ENCODE data around the gene FAM120B.

The FAM120B gene

GRCh38 chr6:170440437-170440836 is 133.9 kb downstream of the FAM120B start:
- DNase-seq (ENCODE audit: low read depth in 2 of 3, low spot score in 2 of 3), result no peak

DNA sequence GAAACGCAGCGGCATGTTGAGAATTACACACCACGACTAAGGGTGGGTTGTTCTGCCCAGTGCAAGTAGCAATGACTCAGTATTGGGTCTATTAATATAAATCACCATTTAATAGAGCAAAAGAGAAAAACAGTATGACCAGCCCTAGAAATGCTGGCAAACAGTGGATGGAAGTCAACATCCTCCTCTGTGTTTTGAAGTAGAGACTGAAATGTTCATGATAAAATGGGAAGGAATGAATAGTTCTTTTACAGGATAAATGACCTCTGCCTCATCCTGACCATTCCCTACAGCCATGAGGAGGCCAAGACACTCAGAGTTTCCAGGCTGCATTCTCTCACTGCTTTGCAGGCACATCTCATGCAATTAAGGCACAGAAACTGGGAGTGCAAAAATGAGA is 134.8 kb downstream of the FAM120B start:
- no peak for DNase-seq (ENCODE audit: low read depth in 2 of 3, low spot score in 2 of 3)

- DNase-seq (ENCODE audit: low read depth in 2 of 3, low spot score in 2 of 3), result no peak
Measured at GRCh38 chr6:170442596-170442995, 136.0 kb downstream of the FAM120B start.

- no peak for DNase-seq (ENCODE audit: low read depth in 2 of 3, low spot score in 2 of 3)
Measured at GRCh38 chr6:170443151-170443662, 136.6 kb downstream of the FAM120B start.

DNA sequence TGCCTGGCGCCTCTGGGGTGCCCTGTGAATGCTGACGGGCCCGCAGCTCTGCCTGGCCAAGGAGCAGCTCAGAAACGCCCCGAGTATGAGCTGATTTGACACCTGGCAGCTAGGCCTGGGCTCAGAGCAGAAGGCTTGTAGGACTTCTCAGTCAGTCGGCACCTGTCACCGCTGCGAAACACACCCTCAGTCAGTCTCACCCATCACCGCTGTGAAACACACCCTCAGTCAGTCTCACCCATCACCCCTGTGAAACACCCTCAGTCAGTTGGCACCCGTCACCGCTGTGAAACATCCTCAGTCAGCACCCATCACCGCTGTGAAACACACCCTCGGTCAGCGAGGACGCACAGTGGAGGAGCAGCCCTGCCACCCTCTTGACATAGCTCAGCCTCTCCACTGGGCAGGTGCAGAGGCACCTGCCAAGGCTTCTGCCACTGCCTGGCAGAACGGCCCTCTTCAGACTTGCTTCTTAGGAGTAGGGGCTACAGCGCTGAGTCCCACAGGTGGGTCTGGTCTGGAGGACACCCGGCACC is 137.6 kb downstream of the FAM120B start:
- no peak for DNase-seq (ENCODE audit: low read depth in 2 of 3, low spot score in 2 of 3)

DNA sequence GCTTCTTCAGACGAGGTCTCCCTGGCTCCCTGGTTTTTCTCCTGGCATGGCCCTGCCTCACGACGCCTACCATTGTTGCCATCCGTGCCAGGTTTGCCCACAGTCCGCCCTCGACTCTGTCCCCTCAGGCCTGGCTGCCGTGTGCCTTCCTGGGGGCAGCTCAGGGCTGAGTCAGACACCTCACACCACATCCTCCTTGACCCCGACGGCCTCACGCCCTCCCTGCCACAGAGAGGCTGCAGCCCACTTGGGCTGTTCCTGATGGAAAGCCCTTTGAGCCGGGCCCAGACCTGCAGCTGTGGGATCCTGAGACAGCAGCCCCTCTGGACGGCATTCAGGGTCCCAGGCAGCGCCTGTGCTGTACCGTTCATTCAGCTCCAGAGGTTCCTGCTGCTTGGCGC is 138.3 kb downstream of the FAM120B start:
- DNase-seq (ENCODE audit: low read depth in 2 of 3, low spot score in 2 of 3), result no peak

- DNase-seq (ENCODE audit: low read depth in 2 of 3, low spot score in 2 of 3), result no peak
Measured at GRCh38 chr6:170445487-170445886, 138.9 kb downstream of the FAM120B start.

- DNase-seq (ENCODE audit: low read depth in 2 of 3, low spot score in 2 of 3), result no peak
Measured at GRCh38 chr6:170445971-170446370, 139.4 kb downstream of the FAM120B start.

- DNase-seq (ENCODE audit: low read depth in 2 of 3, low spot score in 2 of 3), result no peak
Measured at GRCh38 chr6:170446841-170447560, 140.4 kb downstream of the FAM120B start.

GRCh38 chr6:170447561-170447930 is 141.0 kb downstream of the FAM120B start:
- no peak for DNase-seq (ENCODE audit: low read depth in 2 of 3, low spot score in 2 of 3)

- no peak for DNase-seq (ENCODE audit: low read depth in 2 of 3, low spot score in 2 of 3)
Measured at GRCh38 chr6:170448317-170448716, 141.8 kb downstream of the FAM120B start.

GRCh38 chr6:170448751-170449630 is 142.4 kb downstream of the FAM120B start:
- DNase-seq (ENCODE audit: low read depth in 2 of 3, low spot score in 2 of 3), result no peak

- DNase-seq (ENCODE audit: low read depth in 2 of 3, low spot score in 2 of 3), result no peak
Measured at GRCh38 chr6:170449835-170450753, 143.5 kb downstream of the FAM120B start.

DNA sequence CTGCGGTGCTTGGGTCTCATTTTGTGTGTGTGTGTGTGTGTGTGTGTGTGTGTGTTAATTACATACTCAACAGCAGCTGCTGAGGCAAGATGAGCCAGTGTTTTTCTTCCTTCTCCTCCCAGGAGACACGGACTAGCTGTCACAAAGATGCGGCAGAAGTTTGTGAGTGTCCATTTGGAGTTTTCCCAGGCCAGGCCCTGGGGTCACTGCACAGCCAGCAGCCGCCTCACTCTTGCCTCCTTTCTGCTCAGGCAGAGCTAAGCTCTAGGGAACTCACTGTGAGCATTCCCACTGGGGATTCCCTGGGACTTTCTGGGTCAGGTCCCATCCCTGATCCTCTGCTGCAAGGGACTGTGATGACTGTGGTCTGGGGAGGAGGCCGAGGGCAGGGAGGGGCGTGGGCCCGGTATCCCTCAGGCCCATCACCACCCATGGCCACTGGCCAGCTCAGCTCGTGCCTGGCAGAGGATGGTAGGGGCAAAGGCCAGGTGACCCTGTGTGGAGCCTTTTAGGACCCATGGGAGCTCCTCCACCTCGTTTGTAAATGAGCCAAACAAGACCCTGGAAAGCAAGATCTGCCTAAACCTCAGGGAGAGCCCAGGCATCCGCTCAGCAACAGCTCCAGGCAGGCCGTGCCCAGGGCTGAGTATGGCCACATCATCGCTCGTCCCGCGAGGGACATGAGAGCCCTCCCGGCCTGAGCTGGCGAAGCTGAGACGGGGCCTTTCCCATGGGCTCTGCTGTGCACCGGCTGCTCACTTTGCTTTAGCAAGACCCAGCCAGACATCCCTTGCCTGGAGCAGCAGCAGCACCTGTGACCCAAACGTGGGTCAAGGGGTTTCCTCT is 144.6 kb downstream of the FAM120B start:
- DNase-seq (ENCODE audit: low read depth in 2 of 3, low spot score in 2 of 3), result no peak

- no peak for DNase-seq (ENCODE audit: low read depth in 2 of 3, low spot score in 2 of 3)
Measured at GRCh38 chr6:170451762-170452651, 145.4 kb downstream of the FAM120B start.

- DNase-seq (ENCODE audit: low read depth in 2 of 3, low spot score in 2 of 3), result no peak
Measured at GRCh38 chr6:170452767-170453545, 146.4 kb downstream of the FAM120B start.

DNA sequence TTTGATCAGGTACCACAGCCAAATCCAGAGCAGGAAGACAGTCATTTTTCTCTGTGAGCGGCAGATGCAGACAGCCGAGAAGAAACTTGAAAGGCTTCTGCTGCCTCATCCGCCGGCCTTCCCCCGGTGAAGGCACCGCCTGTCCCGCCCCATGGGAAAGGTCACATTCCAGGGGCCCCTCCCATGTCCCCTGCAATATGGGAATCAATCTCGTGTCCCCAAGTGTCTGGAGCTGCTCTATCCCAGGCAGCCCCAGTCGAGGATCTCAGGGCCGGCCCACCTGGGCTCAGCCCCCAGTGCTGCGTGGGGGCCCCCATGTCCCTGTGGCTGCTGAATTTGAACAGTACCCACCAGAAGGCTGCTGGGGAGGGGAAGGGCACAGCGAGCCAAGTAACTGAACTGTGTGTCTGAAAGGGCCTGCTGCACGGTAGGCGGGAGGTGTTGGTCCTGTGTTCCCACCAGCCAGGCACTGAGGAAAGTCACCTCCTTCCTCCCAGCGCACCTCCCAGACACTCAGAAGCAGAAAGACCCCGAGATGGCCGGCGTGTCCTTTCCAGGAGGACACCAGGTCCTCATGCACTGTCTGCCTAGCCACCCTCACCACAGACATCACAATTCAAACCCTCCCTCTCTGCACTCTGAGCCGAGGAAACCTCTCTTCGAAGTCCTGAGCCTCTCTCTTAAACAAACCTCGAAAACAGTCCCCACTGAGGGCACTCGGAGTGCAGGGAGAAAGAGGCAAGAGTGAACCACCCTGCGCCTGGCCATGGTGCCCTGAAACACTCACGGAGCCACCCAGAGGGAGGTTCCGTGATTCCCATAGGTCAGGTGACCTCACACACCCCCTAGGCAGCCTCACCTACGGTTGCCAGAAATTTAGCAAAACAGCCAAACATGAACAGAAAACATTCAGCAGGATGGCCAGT is 147.3 kb downstream of the FAM120B start:
- DNase-seq (ENCODE audit: low read depth in 2 of 3, low spot score in 2 of 3), result no peak

Data from activated CD8-positive, alpha-beta memory T cell treated with anti-CD3 and anti-CD28 coated beads for 48 hours (primary cell).